Bronchial epithelial cell (primary cell): ENCODE measurements around the gene NSFL1C. TPM values are rescaled to one million over a fixed set of nuclear protein-coding genes. Genes with fewer than 3 reads are reported as not detected.

Experiments
- DNase-seq: peaks from one replicate; pipeline ENCODE4 v3.0.0-alpha.2; 2010; ENCODE audit warnings: low read depth
- FAIRE-seq: peaks from 2 replicates; lab custom pipeline; 2011; peaks lifted over from hg19 to GRCh38; lab: Jason Lieb, UNC
- H3K27me3 ChIP-seq: 2 replicates; pipeline ENCODE4 v1.5.1; 2011; ENCODE audit warnings: low read length; ENCODE audit not compliant: control insufficient read depth, insufficient read depth
- H3K36me3 ChIP-seq: 2 replicates; pipeline ENCODE4 v1.5.1; 2011; ENCODE audit warnings: low read length; ENCODE audit not compliant: control insufficient read depth, insufficient read depth
- H3K4me3 ChIP-seq: 2 replicates; pipeline ENCODE4 v1.5.1; 2011; ENCODE audit warnings: mild to moderate bottlenecking, low read depth, low read length, control low read depth
- total RNA-seq: library from RNA; depleted of rRNA; stranded (reverse); fragments of >200 nt; gene quantifications from 2 replicates; pipeline ENCODE4 v1.2.1, GENCODE V29; 2014
- TF ChIP-seq, protein P1 (sequence below): IDR thresholded peaks from 2 replicates; pipeline ENCODE4 v1.5.1; 2011; ENCODE audit warnings: mild to moderate bottlenecking, moderate library complexity, low read length, control low read depth, inconsistent platforms; ENCODE audit not compliant: insufficient read depth, severe bottlenecking

Gene NSFL1C
- total RNA-seq, 1 donor from 2014 or later, result 19.7 TPM

DNA sequence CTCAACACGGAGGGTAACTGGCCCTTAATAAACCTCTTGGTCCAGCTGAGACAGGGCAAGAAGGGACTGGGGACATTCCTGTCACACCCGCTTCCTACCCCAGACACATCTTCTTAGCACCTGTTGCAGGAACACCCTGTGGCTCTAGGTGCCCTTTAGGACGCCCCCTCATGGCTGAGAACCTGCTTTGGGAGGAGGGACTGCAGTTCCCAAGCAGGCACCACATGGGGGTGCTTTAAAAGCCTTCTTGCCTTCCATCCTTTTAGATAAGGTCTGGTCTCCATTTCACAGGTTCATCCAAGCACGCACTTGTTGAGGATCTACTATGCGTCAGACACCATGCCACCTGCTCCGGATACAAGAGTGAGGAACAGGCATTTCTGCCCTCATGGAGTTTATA lies 26.6 kb downstream of the NSFL1C start:
- TF ChIP-seq, protein P1, sequence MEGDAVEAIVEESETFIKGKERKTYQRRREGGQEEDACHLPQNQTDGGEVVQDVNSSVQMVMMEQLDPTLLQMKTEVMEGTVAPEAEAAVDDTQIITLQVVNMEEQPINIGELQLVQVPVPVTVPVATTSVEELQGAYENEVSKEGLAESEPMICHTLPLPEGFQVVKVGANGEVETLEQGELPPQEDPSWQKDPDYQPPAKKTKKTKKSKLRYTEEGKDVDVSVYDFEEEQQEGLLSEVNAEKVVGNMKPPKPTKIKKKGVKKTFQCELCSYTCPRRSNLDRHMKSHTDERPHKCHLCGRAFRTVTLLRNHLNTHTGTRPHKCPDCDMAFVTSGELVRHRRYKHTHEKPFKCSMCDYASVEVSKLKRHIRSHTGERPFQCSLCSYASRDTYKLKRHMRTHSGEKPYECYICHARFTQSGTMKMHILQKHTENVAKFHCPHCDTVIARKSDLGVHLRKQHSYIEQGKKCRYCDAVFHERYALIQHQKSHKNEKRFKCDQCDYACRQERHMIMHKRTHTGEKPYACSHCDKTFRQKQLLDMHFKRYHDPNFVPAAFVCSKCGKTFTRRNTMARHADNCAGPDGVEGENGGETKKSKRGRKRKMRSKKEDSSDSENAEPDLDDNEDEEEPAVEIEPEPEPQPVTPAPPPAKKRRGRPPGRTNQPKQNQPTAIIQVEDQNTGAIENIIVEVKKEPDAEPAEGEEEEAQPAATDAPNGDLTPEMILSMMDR, result peak; percentile 62
- Histone ChIP-seq H3K27me3 (no peaks in the 10 kb centered on the region), H3K4me3 (no peak overlapping the region), H3K36me3 (peaks cover 14% of the 10 kb centered on the region)
- DNase-seq (peak; percentile 52), FAIRE-seq (peak; percentile 82)

- no peak for FAIRE-seq
- Histone ChIP-seq H3K27me3 (no peaks in the 10 kb centered on the region), H3K36me3 (peaks cover 2% of the 10 kb centered on the region), H3K4me3 (no peak overlapping the region)
- TF ChIP-seq, protein P1, result no peak
- no peak for DNase-seq
Observed at GRCh38 chr20:1438361-1438760, 28.3 kb downstream of the NSFL1C start.

- FAIRE-seq (no peak), DNase-seq (peak; percentile 72)
- Histone ChIP-seq H3K36me3 (no peaks in the 10 kb centered on the region), H3K27me3 (no peaks in the 10 kb centered on the region), H3K4me3 (no peak overlapping the region)
- TF ChIP-seq, protein P1, result peak; percentile 85
Observed at GRCh38 chr20:1437235-1437904, 29.3 kb downstream of the NSFL1C start.

DNA sequence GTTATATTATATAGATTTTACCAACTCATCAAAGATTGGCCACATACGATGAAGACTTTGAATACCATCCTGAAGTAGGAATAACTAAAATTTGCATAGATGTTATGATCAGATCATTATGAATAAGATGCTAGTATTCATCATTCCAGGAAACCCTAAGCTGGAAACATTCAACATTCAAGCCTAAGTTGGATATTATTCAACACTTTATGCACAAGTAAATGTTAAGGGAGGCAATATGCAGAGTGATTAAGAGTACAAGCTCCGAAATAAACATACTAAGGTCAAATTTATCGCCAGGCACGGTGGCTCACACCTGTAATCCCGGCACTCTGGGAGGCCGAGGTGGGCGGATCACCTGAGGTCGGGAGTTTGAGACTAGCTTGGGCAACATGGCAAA lies 30.4 kb downstream of the NSFL1C start:
- H3K4me3 ChIP-seq, result no peak overlapping the region
- DNase-seq (no peak), FAIRE-seq (no peak)
- TF ChIP-seq, protein P1, result no peak
- H3K27me3 ChIP-seq, result no peaks in the 10 kb centered on the region
- no peaks in the 10 kb centered on the region for H3K36me3 ChIP-seq

DNA sequence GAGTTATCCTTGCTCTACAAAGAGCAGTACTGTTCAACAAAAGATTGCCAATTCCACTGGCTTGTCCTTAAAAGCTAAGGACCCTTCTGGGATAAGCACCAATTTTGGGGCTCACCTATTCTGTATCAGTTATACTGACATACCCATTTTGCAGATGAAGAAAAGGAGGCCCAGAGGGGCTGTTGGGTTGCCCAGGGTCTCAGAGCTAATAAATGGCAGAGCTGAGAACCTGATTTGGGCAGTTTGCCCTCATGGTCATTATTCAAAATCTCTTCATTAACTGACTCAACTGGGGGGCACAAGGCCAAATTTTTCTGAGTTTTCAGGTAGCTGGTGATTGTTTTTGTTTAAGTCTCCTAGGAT lies 31.3 kb downstream of the NSFL1C start:
- DNase-seq (no peak), FAIRE-seq (no peak)
- no peak overlapping the region for H3K4me3 ChIP-seq
- no peaks in the 10 kb centered on the region for H3K36me3 ChIP-seq
- TF ChIP-seq, protein P1, result no peak
- H3K27me3 ChIP-seq, result no peaks in the 10 kb centered on the region

DNA sequence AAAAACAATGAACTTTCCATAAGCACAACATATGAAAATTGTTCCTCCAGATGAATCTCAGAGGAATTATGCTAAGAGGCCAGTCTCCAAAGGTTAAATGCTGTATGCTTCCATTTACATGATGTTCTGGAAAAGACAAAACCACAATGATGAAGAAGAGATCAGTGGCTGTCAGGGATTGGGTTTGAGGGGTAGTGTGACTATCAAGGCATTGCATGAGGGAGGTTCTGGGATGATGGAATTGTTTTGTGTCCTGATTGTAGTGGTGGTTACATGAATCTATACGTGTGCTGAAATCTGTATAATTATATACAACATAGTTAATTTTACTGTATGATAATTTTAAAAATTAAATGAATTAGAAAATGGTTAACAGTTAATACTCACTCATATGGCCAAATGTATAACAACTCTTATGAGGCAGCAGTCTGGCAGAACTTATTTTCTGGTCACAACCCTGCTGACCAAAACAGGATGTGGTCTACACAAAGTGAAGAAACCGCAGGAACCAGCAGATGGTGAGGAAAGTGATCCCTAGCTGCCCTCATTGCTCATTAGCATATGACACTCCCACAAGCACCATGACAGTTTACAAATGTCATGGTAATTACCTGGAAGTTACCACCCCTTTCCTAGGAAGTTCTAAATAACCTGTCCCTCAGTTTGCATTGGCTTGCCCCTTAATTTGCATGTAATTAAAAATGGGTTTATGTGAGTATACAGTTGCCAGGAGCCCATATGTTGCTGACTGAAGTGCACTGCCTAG lies 31.9 kb downstream of the NSFL1C start:
- DNase-seq, result peak; percentile 81
- H3K36me3 ChIP-seq, result no peaks in the 10 kb centered on the region
- TF ChIP-seq, protein P1, result no peak
- no peaks in the 10 kb centered on the region for H3K27me3 ChIP-seq
- no peak for FAIRE-seq
- no peak overlapping the region for H3K4me3 ChIP-seq
